CD4-positive, alpha-beta T cell (primary cell): ENCODE results near the gene CD8B2. TPM values are rescaled to one million over a fixed set of nuclear protein-coding genes. Genes with fewer than 3 reads are reported as not detected.
"Not testable (repeated sequence)": the region's sequence is repeated elsewhere in the genome, so short reads cannot be mapped to it uniquely, and the experiment has no call there.

Experiments
- ATAC-seq: fragments of 200-7000 bp; cut with Tn5 transposase; one replicate; pipeline ENCODE4 v1.10.0; 2022; ENCODE audit warnings: mild to moderate bottlenecking; ENCODE audit not compliant: poor library complexity
- CTCF ChIA-PET: fragments of 350-600 bp; sonication (Branson Sonifier 250); formaldehyde crosslinking; loops from one replicate; lab custom pipeline; 2021; ENCODE audit warnings: antibody characterized with exemption, inconsistent platforms; lab: Charles Lee
- POLR2A ChIA-PET: fragments of 350-600 bp; sonication (Branson Sonifier 250); formaldehyde crosslinking; loops from one replicate; lab custom pipeline; 2021; ENCODE audit warnings: antibody characterized with exemption, inconsistent platforms; lab: Charles Lee
- DNase-seq, 14 experiments: peaks; one replicate each; pipeline ENCODE4 v3.0.0-alpha.2; 2013 to 2020; ENCODE audit warnings: mixed read lengths in 2 of 14
- H3K27ac ChIP-seq, 2 donors: one replicate each; pipeline versions ENCODE4 v1.5.1 to v1.7.0; 2013; ENCODE audit warnings: low read length in 2 of 2, low read depth in 1 of 2, mild to moderate bottlenecking in 1 of 2
- H3K27me3 ChIP-seq, 2 experiments: 1 replicate in 1 of 2; 2 replicates in 1 of 2; pipeline versions ENCODE4 v1.6.1 to v1.7.0; 2013; ENCODE audit warnings: low read length in 2 of 2, control low read depth in 1 of 2, mild to moderate bottlenecking in 1 of 2, moderate library complexity in 1 of 2; ENCODE audit not compliant: insufficient read depth in 2 of 2, control insufficient read depth in 1 of 2
- H3K36me3 ChIP-seq: one replicate; pipeline ENCODE4 v1.6.1; 2013; ENCODE audit warnings: low read length, control low read depth; ENCODE audit not compliant: insufficient read depth
- H3K4me1 ChIP-seq: one replicate; pipeline ENCODE4 v1.6.1; 2013; ENCODE audit warnings: low read length, control low read depth; ENCODE audit not compliant: insufficient read depth
- H3K4me3 ChIP-seq: one replicate; pipeline ENCODE4 v1.5.1; 2013; ENCODE audit warnings: mild to moderate bottlenecking, low read length, moderate library complexity
- H3K9me3 ChIP-seq, 2 experiments: 1 replicate in 1 of 2; 2 replicates in 1 of 2; pipeline versions ENCODE4 v1.6.1 to v1.7.0; 2013; ENCODE audit warnings: low read length in 2 of 2, mild to moderate bottlenecking in 2 of 2, control low read depth in 1 of 2, moderate library complexity in 1 of 2; ENCODE audit not compliant: control insufficient read depth in 1 of 2, insufficient read depth in 1 of 2
- H3K27ac Mint-ChIP-seq: one replicate; pipeline ENCODE4 v1.8.0; 2020; ENCODE audit warnings: mixed read lengths
- H3K27me3 Mint-ChIP-seq: one replicate; pipeline ENCODE4 v1.8.0; 2021; ENCODE audit warnings: mixed read lengths
- H3K36me3 Mint-ChIP-seq: one replicate; pipeline ENCODE4 v1.8.0; 2021; ENCODE audit warnings: low read depth, mixed read lengths
- H3K4me1 Mint-ChIP-seq: one replicate; pipeline ENCODE4 v1.8.0; 2021; ENCODE audit warnings: low read depth, mixed read lengths
- H3K4me3 Mint-ChIP-seq: one replicate; pipeline ENCODE4 v1.8.0; 2020; ENCODE audit warnings: mild to moderate bottlenecking, mixed read lengths
- H3K9me3 Mint-ChIP-seq: one replicate; pipeline ENCODE4 v1.8.0; 2020; ENCODE audit warnings: mixed read lengths
- CTCF ChIP-seq: fragments of 200-600 bp; IDR thresholded peaks from one replicate; pipeline ENCODE4 v1.8.0; 2022; ENCODE audit warnings: antibody characterized with exemption, mild to moderate bottlenecking
- intact Hi-C, 2 experiments: fragments of 100-400 bp; cut with DNase I in 1 of 2; cut with micrococcal nuclease in 1 of 2; formaldehyde crosslinking; loops; one replicate each; pipeline versions ENCODE4 v1.15.1 to v1.9.0; 2023 to 2025; cut with DNase I, micrococcal nuclease
- polyA plus RNA-seq, 2 donors: library from polyadenylated mRNA; unstranded; fragments of 120-200 nt; gene quantifications; one replicate each; pipeline ENCODE4 v1.2.1, GENCODE V29; 2013
- total RNA-seq, 174 experiments: library from RNA in 2 of 174; stranded (reverse) in 2 of 174; gene quantifications; one replicate each; pipeline ENCODE4 v1.2.3 and lab custom pipeline; 2021 to 2026

The CD8B2 gene
- total RNA-seq: under 1 TPM in 1 of 2 experiments, not detected in 1; 0.14 TPM
- polyA plus RNA-seq (2013, experiment 1 of 2): 0.21 TPM
- polyA plus RNA-seq (2013, experiment 2 of 2): 0.01 TPM
- 0 to 1.3 (median 0) reads per million in 172 experiments for total RNA-seq (lab: John Stamatoyannopoulos, UW)

GRCh38 chr2:106486551-106487385 is at the start of gene CD8B2:
Gene CD8B2 (plus strand): TSS chr2:106487364. CDS start chr2:106487427, 63 bp downstream.
- CTCF ChIA-PET, H3K9me3 ChIP-seq, ATAC-seq, POLR2A ChIA-PET, H3K4me1 ChIP-seq, H3K4me1 Mint-ChIP-seq, H3K36me3 ChIP-seq, H3K27ac ChIP-seq, H3K4me3 Mint-ChIP-seq, H3K9me3 Mint-ChIP-seq, H3K27me3 ChIP-seq, intact Hi-C loops, H3K4me3 ChIP-seq, H3K27ac Mint-ChIP-seq, H3K36me3 Mint-ChIP-seq: not testable (repeated sequence)
- peak in 1 of 14 experiments; percentile 31 for DNase-seq
- H3K27me3 Mint-ChIP-seq: peaks cover 26% of the 10 kb centered on the region

GRCh38 chr2:106461882-106462281 is 25.3 kb upstream of the CD8B2 start:
- H3K36me3 Mint-ChIP-seq, H3K27ac Mint-ChIP-seq, H3K9me3 ChIP-seq, H3K9me3 Mint-ChIP-seq, H3K36me3 ChIP-seq, POLR2A ChIA-PET, CTCF ChIA-PET, ATAC-seq, H3K4me1 Mint-ChIP-seq, H3K4me1 ChIP-seq, H3K27me3 Mint-ChIP-seq, intact Hi-C loops, H3K27me3 ChIP-seq, H3K27ac ChIP-seq, H3K4me3 Mint-ChIP-seq, H3K4me3 ChIP-seq: not testable (repeated sequence)
- DNase-seq: peak in 5 of 14 experiments; percentile 3 to 41 (median 21)

- H3K4me1 Mint-ChIP-seq, intact Hi-C loops, H3K4me3 ChIP-seq, H3K27ac ChIP-seq, DNase-seq, H3K36me3 ChIP-seq, H3K9me3 ChIP-seq, H3K4me1 ChIP-seq, H3K36me3 Mint-ChIP-seq, POLR2A ChIA-PET, H3K27me3 ChIP-seq, H3K27me3 Mint-ChIP-seq, ATAC-seq, H3K9me3 Mint-ChIP-seq, H3K27ac Mint-ChIP-seq, H3K4me3 Mint-ChIP-seq, CTCF ChIA-PET: not testable (repeated sequence)
These were observed 19.6 kb upstream of the CD8B2 start for GRCh38 chr2:106467516-106467915.

- ATAC-seq, CTCF ChIA-PET, H3K36me3 Mint-ChIP-seq, H3K27me3 ChIP-seq, H3K9me3 ChIP-seq, H3K4me1 ChIP-seq, H3K4me3 Mint-ChIP-seq, POLR2A ChIA-PET, H3K36me3 ChIP-seq, H3K4me1 Mint-ChIP-seq, H3K27ac ChIP-seq, H3K9me3 Mint-ChIP-seq, H3K27me3 Mint-ChIP-seq, intact Hi-C loops, H3K27ac Mint-ChIP-seq, H3K4me3 ChIP-seq: not testable (repeated sequence)
- DNase-seq: peak in 1 of 14 experiments; percentile 15
These were observed 19.1 kb upstream of the CD8B2 start, which contains the start of gene RGPD3 for GRCh38 chr2:106468107-106468506. Gene RGPD3 (minus strand): TSS chr2:106468413. CDS start chr2:106468288, 125 bp downstream.

GRCh38 chr2:106470658-106471057 is 16.5 kb upstream of the CD8B2 start:
- H3K36me3 Mint-ChIP-seq, H3K4me1 ChIP-seq, CTCF ChIA-PET, H3K27me3 ChIP-seq, POLR2A ChIA-PET, H3K4me3 Mint-ChIP-seq, H3K9me3 Mint-ChIP-seq, H3K27ac ChIP-seq, H3K9me3 ChIP-seq, H3K4me1 Mint-ChIP-seq, H3K27me3 Mint-ChIP-seq, H3K27ac Mint-ChIP-seq, H3K36me3 ChIP-seq, H3K4me3 ChIP-seq: not testable (repeated sequence)
- ATAC-seq: peak; percentile 67
- TF ChIP-seq CTCF: peak; percentile 35
- DNase-seq: peak in 10 of 14 experiments; percentile 15 to 57 (median 42)
- intact Hi-C loops: loop anchor here (2.0 to 10.0 kb wide), 3 partner anchors 366 to 893 kb away; no protein-coding TSS in a partner anchor

- H3K27me3 ChIP-seq, H3K27ac ChIP-seq, DNase-seq, H3K36me3 Mint-ChIP-seq, H3K4me3 ChIP-seq, H3K4me3 Mint-ChIP-seq, POLR2A ChIA-PET, H3K27me3 Mint-ChIP-seq, H3K36me3 ChIP-seq, H3K4me1 Mint-ChIP-seq, H3K9me3 Mint-ChIP-seq, ATAC-seq, H3K4me1 ChIP-seq, H3K9me3 ChIP-seq, H3K27ac Mint-ChIP-seq, CTCF ChIA-PET: not testable (repeated sequence)
- intact Hi-C loops: loop anchor here in 1 of 2 experiments (10.0 kb wide), 1 partner anchor 373 kb away; no protein-coding TSS in a partner anchor
These were observed 9.5 kb upstream of the CD8B2 start for GRCh38 chr2:106477647-106478046.
